ENCODE data around the gene SOX14.

SOX14 gene

GRCh38 chr3:137762674-137763593 is 1.2 kb upstream of the SOX14 start:
- Histone ChIP-seq H3K36me3 (no peaks in the 10 kb centered on the region), H3K9me3 (no peaks in the 10 kb centered on the region), H3K27ac (no peak overlapping the region), H3K27me3 (peaks cover 0 to 84% of the 10 kb centered on the region in 2 donors), H3K4me3 (peak overlapping the region in 1 of 2 donors; percentile 1), H3K4me1 (peaks cover 0 to 57% (median 20%) of the 10 kb centered on the region in 4 donors)
- TF ChIP-seq CTCF (IDR thresholded peaks at IDR 0.05): no peak
- DNase-seq: no peak
- intact Hi-C loops (cut with DNase I; ENCODE audit: low total_unique reads): no loop called here

GRCh38 chr3:137763594-137763938 is 549 bp upstream of the SOX14 start:
- intact Hi-C loops (cut with DNase I; ENCODE audit: low total_unique reads): no loop called here
- Histone ChIP-seq H3K9me3 (no peaks in the 10 kb centered on the region), H3K4me3 (peak overlapping the region in 1 of 2 donors; percentile 1), H3K27me3 (peaks cover 0 to 91% of the 10 kb centered on the region in 2 donors), H3K36me3 (no peaks in the 10 kb centered on the region), H3K27ac (no peak overlapping the region), H3K4me1 (peaks cover 0 to 63% (median 26%) of the 10 kb centered on the region in 4 donors)
- no peak for TF ChIP-seq CTCF (IDR thresholded peaks at IDR 0.05)
- no peak for DNase-seq

GRCh38 chr3:137764563-137765309 is 621 bp downstream of the SOX14 start:
- Histone ChIP-seq H3K27ac (no peak overlapping the region), H3K27me3 (peaks cover 0 to 98% of the 10 kb centered on the region in 2 donors), H3K4me3 (no peak overlapping the region), H3K36me3 (no peaks in the 10 kb centered on the region), H3K9me3 (no peaks in the 10 kb centered on the region), H3K4me1 (peaks cover 0 to 71% (median 33%) of the 10 kb centered on the region in 4 donors)
- no peak for TF ChIP-seq CTCF (IDR thresholded peaks at IDR 0.05)
- intact Hi-C loops (cut with DNase I; ENCODE audit: low total_unique reads): no loop called here
- no peak for DNase-seq

GRCh38 chr3:137765310-137766033 is 1.4 kb downstream of the SOX14 start:
- no peak for DNase-seq
- intact Hi-C loops (cut with DNase I; ENCODE audit: low total_unique reads): no loop called here

More at GRCh38 chr3:137765310-137766033, 1.4 kb downstream of the SOX14 start:
- Histone ChIP-seq H3K4me3 (no peak overlapping the region), H3K27ac (no peak overlapping the region), H3K36me3 (no peaks in the 10 kb centered on the region), H3K4me1 (peaks cover 0 to 78% (median 40%) of the 10 kb centered on the region in 4 donors), H3K9me3 (no peaks in the 10 kb centered on the region), H3K27me3 (peaks cover 0 to 100% of the 10 kb centered on the region in 2 donors)
- TF ChIP-seq CTCF (IDR thresholded peaks at IDR 0.05): no peak

Measured in tibial artery (tissue), 4 donors.